G401.6 (cell line): ENCODE results near the gene TDO2.
"Not testable (repeated sequence)": the region's sequence is repeated elsewhere in the genome, so short reads cannot be mapped to it uniquely, and the experiment has no call there.

Experiments used
- FAIRE-seq: peaks from 2 replicates; lab custom pipeline; 2012; peaks lifted over from hg19 to GRCh38; lab: Jason Lieb, UNC

Gene TDO2

GRCh38 chr4:155908187-155909139 is 5.0 kb downstream of the TDO2 start:
- FAIRE-seq = no peak

DNA sequence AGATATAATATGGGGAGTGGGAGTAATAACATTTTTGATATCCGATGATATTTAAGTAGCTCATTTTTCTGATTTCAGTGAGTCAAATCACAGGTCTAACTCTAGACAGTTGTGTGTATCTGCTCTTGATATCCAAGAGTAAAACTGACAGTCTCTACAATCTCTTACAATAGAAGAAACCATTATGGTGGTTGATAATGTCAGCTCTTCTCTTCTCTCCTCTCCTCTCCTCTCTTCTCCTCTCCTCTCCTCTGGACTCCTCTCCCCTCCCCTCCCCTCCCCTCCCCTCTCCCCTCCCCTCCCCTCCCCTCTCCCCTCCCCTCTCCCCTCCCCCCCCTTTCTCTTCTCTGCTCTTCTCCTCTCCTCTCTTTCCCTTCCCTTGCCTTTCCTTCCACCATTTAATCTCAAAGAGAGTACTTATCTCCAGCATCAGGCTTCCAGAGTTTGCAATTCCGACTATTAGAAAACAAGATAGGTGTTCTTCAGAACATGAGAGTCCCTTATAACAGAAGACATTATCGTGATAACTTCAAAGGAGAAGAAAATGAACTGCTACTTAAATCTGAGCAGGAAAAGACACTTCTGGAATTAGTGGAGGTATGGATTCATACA is 6.2 kb downstream of the TDO2 start:
- no peak for FAIRE-seq

DNA sequence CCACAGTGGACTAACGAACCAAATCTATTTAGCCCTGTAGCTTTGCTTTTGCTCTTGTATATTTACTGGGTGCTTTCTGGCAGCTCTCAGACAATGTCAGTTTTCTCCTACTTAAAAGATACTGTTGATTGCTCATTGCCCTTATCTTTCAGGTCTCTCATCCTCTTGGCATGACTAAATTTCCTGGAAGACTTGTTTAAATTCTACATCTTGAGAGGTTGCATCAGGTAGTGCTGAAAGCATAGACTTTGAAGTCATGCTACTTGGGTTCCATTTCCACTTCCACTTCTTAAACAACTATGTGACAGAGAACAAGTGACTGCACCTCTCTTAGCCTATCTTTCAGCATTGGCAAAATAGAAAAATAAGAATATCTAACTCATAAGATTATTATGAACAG is 8.4 kb downstream of the TDO2 start:
- FAIRE-seq = no peak

- FAIRE-seq = no peak
Measured at GRCh38 chr4:155914782-155915181, 11.3 kb downstream of the TDO2 start.

- FAIRE-seq = no peak
Measured at GRCh38 chr4:155921597-155921996, 18.1 kb downstream of the TDO2 start.

DNA sequence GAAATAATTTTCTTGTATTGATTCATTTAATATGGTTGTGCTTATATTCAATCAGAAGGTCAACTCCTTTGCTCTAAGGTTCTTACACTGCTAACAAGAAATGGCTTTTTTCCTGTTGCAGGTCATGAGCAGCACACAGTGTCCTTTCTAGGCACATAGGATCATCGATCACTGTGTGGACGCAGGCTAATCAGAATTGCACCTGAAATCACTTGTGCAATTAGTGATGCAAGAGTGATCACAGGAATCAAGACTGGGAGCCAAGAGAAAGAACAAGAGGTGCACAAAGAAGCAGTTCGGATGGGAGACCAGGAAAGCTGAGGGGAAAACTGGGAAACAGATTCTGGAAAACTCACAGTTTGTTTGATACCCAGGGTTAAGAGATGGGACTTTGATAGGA is 21.1 kb downstream of the TDO2 start:
- FAIRE-seq = no peak

DNA sequence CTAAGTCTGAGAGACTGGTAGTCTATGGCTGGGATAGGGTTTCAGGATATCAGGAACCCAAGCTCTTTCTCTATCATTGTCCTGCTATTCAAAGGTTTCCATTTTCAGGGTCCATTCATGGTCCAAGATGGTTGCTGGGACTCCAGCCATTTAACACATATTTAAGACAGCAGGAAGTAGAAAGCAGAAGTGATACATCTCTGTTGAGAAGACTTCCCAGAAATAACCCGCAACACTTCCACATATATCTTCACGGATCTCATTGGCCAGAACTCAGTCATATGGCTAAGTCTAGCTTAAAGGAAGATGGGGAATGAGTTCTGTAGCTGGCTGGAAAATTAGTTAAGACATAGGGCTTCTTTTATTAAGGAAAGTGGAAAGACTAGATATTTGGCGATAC is 26.3 kb downstream of the TDO2 start:
- no peak for FAIRE-seq

GRCh38 chr4:155930330-155930729 is 26.8 kb downstream of the TDO2 start:
- FAIRE-seq = no peak

DNA sequence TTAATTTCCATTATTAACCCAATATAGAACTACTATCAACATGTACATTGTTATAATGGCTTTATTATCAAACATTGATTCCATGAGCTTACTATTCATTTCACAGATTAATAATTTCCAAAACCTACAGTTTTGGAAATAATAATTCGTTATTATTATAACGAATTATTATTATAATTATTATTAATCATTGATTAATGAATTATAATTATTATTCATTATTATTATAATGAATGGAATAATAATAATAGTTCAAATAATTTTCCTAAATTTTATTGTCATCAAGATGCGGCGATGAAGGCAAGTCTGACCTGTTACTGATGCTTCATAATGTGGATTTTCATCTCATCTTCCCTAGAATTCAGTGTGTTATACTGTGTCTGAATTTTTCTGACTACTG is 28.1 kb downstream of the TDO2 start:
- no peak for FAIRE-seq

DNA sequence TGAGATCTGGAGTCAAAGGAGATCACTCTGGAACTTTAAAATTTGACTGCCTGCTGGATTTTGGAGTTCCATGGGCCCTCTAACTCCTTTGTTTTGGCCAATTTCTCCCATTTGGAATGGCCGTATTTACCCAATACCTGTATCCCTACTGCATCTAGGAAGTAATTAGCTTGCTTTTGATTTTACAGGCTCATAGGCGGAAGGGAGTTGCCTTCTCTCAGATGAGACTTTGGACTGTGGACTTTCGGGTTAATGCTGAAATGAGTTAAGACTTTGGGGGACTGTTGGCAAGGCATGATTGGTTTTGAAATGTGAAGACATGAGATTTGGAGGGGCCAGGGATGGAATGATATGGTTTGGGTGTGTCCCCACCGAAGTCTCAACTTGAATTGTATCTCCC is 31.1 kb downstream of the TDO2 start:
- not testable (repeated sequence) for FAIRE-seq

- no peak for FAIRE-seq
Measured at GRCh38 chr4:155935389-155935986, 32.0 kb downstream of the TDO2 start.

- FAIRE-seq = no peak
Measured at GRCh38 chr4:155941085-155941790, 37.7 kb downstream of the TDO2 start.

GRCh38 chr4:155941820-155942219 is 38.3 kb downstream of the TDO2 start:
- no peak for FAIRE-seq

GRCh38 chr4:155943605-155944291 is 40.3 kb downstream of the TDO2 start:
- no peak for FAIRE-seq

- no peak for FAIRE-seq
Measured at GRCh38 chr4:155944516-155944915, 41.0 kb downstream of the TDO2 start.

DNA sequence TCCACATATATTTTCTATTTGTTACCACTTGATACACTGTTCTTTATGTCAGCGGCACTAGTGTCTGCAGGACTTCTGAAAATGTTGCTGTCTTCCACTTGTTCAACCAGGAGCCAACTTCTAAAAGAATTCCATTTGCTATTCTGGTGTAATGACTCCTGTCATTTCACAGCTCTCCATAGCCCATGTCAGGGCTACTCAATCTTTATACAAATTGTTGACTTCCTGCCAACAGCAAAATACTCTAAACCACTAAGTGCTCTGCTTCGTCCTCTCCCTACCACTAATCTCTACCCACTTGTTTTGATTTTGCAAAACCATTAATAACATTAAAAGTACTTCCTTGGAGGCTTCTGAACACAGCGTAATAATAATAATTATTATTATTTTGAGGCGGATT is 43.0 kb downstream of the TDO2 start:
- FAIRE-seq = no peak

- FAIRE-seq = no peak
Measured at GRCh38 chr4:155948541-155948940, 45.0 kb downstream of the TDO2 start.

DNA sequence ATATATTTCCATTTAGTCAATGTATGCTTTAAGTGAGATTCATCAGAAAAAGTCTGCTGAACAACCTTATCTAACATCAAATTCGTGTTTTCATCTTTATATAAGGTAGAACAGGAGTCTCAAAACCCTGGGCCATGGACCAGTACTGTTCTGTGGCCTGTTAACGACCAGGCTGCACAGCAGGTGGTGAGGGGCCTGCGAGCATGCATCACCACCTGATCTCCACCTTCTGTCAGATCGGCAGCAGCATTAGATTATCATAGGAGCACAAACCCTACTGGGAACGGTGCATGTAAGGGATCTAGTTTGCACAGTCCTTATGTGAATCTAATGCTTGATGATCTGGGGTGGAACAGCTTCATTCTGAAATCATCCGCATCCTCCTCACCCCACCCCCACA is 47.0 kb downstream of the TDO2 start:
- FAIRE-seq = no peak

DNA sequence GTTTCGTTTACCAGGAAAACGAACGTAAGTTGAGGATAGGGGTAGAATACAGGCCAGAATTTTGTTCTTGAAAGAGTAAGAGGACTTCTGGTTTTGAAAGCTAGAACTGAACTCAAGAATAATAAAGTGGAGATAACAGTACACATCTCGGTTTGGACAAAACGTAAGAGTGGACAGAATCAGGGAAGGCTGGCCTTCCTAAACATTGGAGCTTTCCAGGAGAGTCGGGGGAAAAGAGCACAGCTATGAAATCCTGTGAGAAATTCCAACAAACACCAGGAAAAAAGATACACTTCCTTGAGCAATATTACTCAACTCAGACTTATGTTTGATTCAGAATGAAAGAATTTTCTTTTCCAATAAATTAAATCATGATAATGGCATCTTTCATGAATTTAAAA is 49.0 kb downstream of the TDO2 start:
- FAIRE-seq = no peak

DNA sequence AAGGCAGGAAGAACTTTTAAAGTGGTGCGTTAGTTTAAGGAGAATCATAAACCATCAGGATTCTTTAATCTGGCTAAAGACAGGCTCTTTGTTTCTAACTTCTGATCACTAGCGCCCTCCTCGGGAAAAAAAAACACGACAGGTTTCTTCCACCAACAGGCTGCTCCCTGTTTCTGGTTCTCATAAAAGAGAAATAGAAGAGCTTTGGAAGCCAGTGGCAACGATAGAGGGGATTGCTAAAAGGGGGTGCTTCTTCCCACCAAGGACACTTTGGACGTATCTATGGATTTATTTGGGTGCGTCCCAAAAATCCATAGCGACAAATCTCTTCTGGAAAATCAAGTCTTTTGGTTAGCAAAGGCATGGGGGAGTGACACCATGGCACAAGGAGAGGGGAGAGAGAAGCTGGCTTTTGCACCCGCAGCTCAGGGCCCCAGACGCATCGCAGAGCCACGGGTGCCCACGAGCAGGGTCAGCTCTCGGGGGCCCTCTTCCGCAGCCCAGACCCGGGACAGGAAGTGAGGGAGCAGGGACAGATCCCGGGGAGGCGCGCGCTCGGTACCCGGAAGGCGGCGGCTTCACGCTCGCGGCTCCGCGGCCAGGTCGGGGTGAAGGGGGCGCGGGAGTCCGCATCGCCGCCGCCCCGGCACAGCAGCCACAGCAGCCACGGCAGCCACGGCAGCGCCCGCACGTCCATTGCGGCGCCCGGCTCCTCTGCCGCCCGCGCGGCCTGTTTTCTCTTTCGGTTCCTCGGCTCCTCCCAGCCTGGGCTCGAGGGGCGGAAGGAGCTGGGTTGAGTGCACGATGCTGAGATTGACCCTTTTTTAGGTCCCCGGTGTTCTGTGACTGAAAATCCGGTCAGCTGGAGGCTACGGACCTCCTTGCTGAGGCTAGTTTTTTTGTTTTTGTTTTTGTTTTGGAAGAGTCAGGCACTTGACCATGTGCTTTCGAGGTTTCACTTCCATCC is 49.9 kb downstream of the TDO2 start, which contains the start of gene CTSO:
CTSO (minus strand) TSS at position 716 of the 967 bp plus-strand sequence; CDS start at position 697, 19 bp downstream.
- FAIRE-seq = no peak
